M059J (cell line): ENCODE results near the gene NEMP1. TPM values are rescaled to one million over a fixed set of nuclear protein-coding genes. Genes with fewer than 3 reads are reported as not detected.

Source experiments
- total RNA-seq: library from RNA; depleted of rRNA; stranded (reverse); fragments of >200 nt; shearing (Covaris generic); gene quantifications from 2 replicates; pipeline ENCODE4 v1.2.3, GENCODE V29; 2014; rRNA removed

Gene NEMP1
- total RNA-seq, 1 experiment from 2014 or later, result 30.3 TPM

Other genes starting within 250 kb of the NEMP1 start
- not detected in 2 replicates for gene SDR9C7, start 144.4 kb downstream of the NEMP1 start, total RNA-seq
- not detected in 2 replicates for gene RDH16, start 121.2 kb downstream of the NEMP1 start, total RNA-seq
- 3.3 TPM in 2 replicates for gene ZBTB39, start 72.2 kb downstream of the NEMP1 start, total RNA-seq
- gene TAC3, start 62.3 kb downstream of the NEMP1 start, total RNA-seq, result not detected in 2 replicates
- gene MYO1A, start 28.7 kb downstream of the NEMP1 start, total RNA-seq, result not detected in 2 replicates
- 11.0 and 18.9 TPM in 2 replicates for gene NAB2, start 10.3 kb upstream of the NEMP1 start, total RNA-seq
- gene STAT6, start 32.6 kb upstream of the NEMP1 start, total RNA-seq, result not detected in 2 replicates
- 8.5 and 24.9 TPM in 2 replicates for gene LRP1, start 49.7 kb upstream of the NEMP1 start, total RNA-seq
- gene LRP1-AS, start 68.8 kb upstream of the NEMP1 start, total RNA-seq, result not detected in 2 replicates
- gene NXPH4, start 138.0 kb upstream of the NEMP1 start, total RNA-seq, result 3.1 and 6.8 TPM in 2 replicates
- 113 and 139 TPM in 2 replicates for gene SHMT2, start 150.9 kb upstream of the NEMP1 start, total RNA-seq
- 0.10 TPM in 1 of 2 replicates, not detected in the other for gene STAC3, start 172.4 kb upstream of the NEMP1 start, total RNA-seq